Dermis microvascular lymphatic vessel endothelial cell (primary cell): Measurements from ENCODE around the gene MLYCD. TPM values are rescaled to one million over a fixed set of nuclear protein-coding genes. Genes with fewer than 3 reads are reported as not detected.

ENCODE experiments used
- DNase-seq, 2 donors: peaks; one replicate each; pipeline versions ENCODE4 v3.0.0 to v3.0.0-alpha.2; 2010; ENCODE audit warnings: low read depth in 2 of 2
- total RNA-seq: library from RNA; depleted of rRNA; stranded (reverse); fragments of >200 nt; gene quantifications from 2 replicates; pipeline ENCODE4 v1.2.1, GENCODE V29; 2014

Gene MLYCD
- total RNA-seq = 1.7 and 2.9 TPM in 2 replicates

- DNase-seq = peak; percentile 36 to 82
Measured at GRCh38 chr16:83898463-83899271, at the start of gene MLYCD. TSS of gene MLYCD (plus strand) at chr16:83899115. CDS start at chr16:83899145, 30 bp downstream.

- DNase-seq = no peak
Measured at GRCh38 chr16:83849421-83849820, 49.5 kb upstream of the MLYCD start.

DNA sequence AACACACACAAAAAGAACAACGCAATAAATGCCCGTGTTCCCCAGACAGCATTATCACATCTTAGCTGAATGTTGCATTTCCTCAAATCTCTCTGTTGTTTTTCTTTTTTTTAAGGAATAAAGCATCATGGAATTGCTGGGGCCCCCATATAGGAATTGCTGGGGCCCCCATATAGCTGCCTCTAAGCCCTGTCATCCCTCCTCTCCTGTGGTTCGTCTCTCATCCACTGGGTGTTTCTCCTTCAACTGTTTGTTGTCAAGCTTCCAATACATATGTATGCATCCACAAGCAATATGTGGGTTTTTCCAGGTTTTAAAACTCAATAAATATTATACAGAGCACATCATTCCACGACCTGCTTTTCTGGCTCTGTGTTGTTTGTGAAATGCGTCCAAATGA is 48.0 kb upstream of the MLYCD start:
- DNase-seq = no peak

DNA sequence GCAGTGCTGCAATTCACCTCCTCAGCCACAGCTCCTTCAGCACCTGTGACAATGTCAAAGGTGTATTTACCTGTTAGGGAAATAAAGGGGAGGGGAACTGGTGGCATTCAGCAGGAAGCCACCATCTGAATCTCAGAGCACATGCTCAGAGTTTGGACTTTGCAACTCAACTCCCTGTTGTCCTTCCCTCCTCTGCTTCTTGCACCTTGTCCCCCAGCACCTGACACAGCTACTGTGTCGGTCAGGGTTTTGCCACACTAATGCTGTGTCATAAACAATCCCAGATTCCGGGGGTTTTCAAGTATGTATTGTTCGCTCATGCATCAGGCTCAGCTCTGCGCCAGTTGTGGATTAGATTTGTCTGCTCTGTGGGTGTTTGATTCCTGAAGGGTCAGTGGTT is 47.4 kb upstream of the MLYCD start:
- DNase-seq = no peak

GRCh38 chr16:83852774-83853173 is 46.1 kb upstream of the MLYCD start:
- no peak for DNase-seq

DNA sequence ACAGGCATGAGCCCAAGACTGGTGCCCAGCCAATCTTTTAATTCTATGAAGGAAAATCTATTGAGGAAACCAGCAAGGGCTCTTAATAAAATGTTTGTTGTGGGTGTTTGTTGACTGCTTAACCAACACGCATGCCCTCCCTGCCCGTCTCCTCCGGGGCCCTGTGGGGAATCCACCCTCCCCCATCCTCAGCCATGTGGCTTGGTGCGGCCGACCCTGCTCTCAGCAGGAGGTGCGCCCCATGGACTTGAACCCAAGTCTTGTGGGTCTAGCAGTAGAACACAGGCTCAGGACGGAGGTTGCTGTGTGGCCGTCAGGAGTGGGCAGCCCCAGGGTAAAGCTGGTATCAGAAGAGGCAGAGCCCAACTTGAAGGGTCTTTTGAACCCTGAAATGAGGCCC is 45.1 kb upstream of the MLYCD start:
- no peak for DNase-seq

- no peak for DNase-seq
Measured at GRCh38 chr16:83854420-83854819, 44.5 kb upstream of the MLYCD start.

GRCh38 chr16:83856792-83857191 is 42.1 kb upstream of the MLYCD start:
- DNase-seq = no peak

- no peak for DNase-seq
Measured at GRCh38 chr16:83859265-83859664, 39.6 kb upstream of the MLYCD start.

- no peak for DNase-seq
Measured at GRCh38 chr16:83862661-83863060, 36.3 kb upstream of the MLYCD start.

DNA sequence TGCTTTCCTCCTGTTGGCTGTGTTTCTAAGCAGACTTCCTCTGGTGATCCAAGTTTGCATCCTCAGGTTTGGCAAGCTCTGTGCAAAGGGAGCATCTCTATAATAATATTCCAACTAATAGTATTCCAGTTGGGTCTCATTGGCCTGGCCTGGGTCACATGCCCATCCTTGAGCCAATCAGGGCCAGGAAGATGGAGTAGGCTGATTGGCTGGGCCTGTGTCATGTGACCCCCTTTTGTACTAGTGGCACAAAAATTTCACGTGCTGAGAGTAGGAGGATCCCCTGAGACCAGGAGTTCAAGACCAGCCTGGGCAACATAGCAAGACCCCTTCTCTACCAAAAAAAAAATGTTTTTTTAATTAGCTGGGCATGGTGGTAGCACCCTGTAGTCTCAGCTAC is 35.2 kb upstream of the MLYCD start:
- no peak for DNase-seq

DNA sequence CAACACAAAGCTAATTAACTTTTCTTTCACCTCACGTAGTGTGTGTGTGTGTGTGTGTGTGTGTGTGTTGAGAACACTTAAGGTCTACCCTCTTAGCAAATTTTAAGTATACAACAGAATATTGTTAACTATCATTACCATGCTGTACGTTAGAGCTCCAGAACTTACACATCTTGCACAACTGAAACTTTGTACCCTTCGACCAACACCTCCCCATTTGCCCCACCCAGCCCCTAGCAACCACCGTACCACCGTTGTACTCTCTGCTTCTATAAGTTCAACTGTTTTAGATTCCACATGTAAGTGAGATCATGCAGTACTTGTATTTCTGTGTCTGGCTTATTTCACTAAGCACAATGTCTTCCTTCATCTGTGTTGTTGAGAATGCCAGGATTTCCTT is 28.1 kb upstream of the MLYCD start:
- no peak for DNase-seq

DNA sequence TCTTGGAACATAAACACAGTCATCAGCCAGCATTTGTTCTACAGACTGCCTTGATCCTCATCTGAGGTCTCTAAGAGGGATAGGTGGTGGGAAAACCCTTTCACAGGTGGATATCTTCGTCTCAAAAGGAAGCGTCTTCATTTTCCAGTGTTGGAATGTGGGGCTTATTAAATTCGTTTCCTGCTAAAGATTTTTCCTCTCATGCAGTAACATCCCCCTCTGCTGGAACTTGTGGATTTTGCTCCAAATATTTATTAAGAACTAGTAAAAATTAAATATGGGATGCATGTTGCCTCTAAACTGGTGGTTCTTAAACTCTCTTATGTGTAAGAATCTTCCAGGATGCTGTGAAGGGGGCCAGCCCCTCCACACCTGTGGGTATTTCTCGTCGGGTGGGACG is 20.1 kb upstream of the MLYCD start:
- peak; percentile 49 to 61 for DNase-seq

DNA sequence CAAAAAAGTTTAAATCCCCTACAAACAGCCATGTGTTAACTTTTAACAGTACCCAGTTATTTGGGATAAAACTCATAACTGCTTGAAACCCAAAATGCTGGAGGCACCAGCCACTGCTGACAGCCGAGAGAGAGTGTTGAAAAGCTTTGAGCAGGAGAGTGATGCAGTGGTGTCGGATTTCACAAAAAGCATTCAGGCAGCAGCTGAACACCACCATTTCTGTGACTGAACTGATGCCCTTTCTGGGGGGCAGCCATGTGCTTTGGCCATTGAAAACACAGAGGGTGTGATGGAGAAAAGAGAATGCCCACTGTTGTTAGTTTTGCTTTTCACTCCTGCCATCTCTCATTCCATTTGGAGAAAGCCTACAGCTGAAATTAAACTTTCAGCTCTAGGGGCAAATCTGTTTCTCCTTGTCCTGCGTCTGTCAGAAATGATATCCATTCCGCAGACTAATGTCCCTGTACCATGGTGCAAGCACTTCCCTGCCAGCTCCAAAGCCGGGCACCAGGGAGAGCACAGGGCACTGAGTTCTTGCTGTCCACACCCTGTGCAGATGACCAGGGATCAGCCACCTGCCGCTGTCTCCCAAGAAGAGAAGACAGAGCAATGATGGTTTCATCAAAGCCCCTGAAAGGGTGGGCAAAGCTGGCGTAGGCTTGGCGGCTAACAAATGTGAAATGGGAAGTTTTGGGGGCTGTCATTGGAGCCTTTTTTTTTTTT is 16.6 kb upstream of the MLYCD start:
- DNase-seq = no peak

GRCh38 chr16:83886199-83886971 is 12.5 kb upstream of the MLYCD start:
- no peak for DNase-seq

DNA sequence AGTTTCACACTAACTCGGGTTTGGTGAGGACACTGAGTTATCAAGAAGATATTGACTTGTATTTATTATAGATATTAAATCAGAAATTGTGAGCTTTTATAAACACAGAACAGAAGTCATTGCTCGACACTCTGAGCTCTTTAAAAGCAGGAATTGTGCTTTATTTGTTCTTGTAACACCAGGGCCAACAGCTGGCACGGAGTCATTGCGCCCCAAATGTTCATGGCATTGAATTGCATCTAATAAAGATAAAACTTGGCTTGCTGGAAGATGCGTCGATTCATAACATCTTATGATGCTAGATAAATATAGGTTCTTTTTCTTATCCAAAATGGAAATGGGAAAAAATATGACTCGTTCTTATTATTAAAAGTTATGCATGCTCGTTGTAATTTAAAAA is 11.8 kb upstream of the MLYCD start:
- no peak for DNase-seq

GRCh38 chr16:83887564-83887963 is 11.4 kb upstream of the MLYCD start:
- no peak for DNase-seq

DNA sequence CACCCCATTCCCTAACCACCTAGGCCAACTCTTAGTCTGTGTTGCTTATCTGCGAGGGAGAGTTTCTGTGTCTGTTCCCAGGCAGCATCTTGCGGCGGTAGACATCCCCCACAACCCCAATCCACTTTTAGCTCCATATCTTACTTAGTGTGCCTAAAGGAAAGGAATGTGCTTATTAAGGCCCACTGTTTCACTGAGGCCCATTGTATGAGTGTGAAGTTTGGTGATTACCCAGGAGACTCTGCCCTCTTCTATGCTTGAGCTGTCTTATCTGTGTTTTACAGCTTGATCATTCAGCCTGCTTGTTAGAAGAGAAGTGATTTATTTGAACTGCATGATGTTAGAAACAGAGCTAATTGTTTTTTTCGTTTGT is 10.3 kb upstream of the MLYCD start:
- no peak for DNase-seq

DNA sequence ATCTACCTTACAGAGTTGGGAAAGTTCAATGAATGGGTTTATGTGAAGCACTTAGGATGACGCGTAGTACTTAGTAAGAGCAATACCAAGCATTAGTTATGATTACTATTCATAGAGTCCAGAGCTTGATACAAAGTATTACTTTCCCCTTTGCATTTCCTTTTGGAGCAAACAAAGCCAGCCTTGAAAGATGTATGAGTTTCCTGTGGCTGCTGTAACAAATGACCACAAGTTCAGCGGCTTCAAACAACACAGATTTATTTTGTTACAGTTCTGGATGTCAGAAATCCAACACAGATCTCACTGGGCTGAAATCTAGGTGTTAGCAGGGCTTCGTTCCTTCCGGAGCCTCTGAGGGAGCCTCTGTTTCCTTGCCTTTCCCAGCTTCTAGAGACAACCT is 8.6 kb upstream of the MLYCD start:
- DNase-seq = no peak

DNA sequence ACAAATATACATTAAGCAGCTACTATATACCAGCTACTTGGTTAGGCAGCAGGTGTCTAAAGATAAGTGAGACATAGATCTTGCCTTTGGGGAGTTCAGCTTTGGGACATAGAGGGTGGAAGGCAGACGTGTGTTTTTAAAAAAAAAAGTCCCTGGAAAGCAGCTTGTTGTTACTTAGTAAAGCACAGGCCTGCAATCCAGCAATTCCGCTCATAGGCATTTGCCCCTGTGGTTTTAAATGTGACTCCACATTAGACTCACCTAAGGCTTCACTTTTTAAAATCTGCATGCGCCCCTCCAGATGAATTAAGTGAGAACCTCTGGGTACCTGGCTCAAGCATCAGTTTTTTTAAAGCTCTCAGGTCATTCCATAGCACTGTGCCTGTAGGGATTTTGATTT is 7.2 kb upstream of the MLYCD start:
- no peak for DNase-seq

DNA sequence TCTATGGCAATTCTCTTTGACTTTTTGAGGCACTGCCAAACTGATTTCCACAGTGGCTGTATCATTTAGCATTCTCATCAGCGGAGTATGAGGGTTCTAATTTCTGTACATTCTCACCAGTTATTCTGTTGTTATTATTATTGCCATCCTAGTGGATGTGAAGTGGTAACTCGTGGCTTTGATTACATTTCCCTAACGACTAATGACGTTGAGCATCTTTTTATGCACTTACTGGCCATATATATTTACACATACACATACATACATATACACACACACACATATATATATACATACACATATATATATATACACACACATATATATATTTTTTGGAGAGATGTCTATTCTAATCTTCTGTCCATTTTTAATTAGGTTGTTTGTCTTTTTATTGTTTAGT is 3.7 kb upstream of the MLYCD start:
- no peak for DNase-seq

GRCh38 chr16:83895942-83896341 is 3.0 kb upstream of the MLYCD start:
- DNase-seq = no peak
